Measurements from ENCODE around the gene TCF12. TPM values are rescaled to one million over a fixed set of nuclear protein-coding genes. Genes with fewer than 3 reads are reported as not detected.

TCF12 gene
- total and polyA plus RNA-seq, 2 donors (not counting 3 experiments of a cell fraction or from before 2014, with no cell fraction given), result 72.1 to 133 TPM

- dilution Hi-C loops (cut with MboI; ENCODE audit: extremely low pct_ligation_motif_present, low sequenced_read_pairs) (no loop called here), intact Hi-C loops (cut with micrococcal nuclease) (no loop called here)
- no peaks in the 10 kb centered on the region for H4K20me1 ChIP-seq (replicated peaks; ENCODE audit: control insufficient read depth, extremely low read depth, insufficient read depth, low read length)
- no peak overlapping the region for H3K4me3 ChIP-seq (replicated peaks in 1 of 3; ENCODE audit: insufficient read depth in 1 of 3, low read depth in 1 of 3, low read length in 3 of 3)
- H3K4me2 ChIP-seq (ENCODE audit: insufficient read depth, low read length), result no peak overlapping the region
- no peaks in the 10 kb centered on the region for H3K79me2 ChIP-seq (ENCODE audit: control insufficient read depth, insufficient read depth, low read length)
- ChIA-PET CTCF (interaction anchor here (1.1 kb wide), 1 partner anchor 9 kb away, joined by 3 read pairs; no protein-coding TSS in a partner anchor), POLR2A (no interaction called here)
- peaks cover 12% of the 10 kb centered on the region for H3K4me1 ChIP-seq (ENCODE audit: control insufficient read depth, extremely low read depth, insufficient read depth, low read length)
- peaks cover 2 to 3% of the 10 kb centered on the region in 2 experiments for H3K36me3 ChIP-seq (ENCODE audit: control insufficient read depth in 2 of 2, extremely low read depth in 1 of 2, insufficient read depth in 2 of 2, low read length in 2 of 2)
- no TSS peak for BruUV-seq (replicated peaks)
- TF ChIP-seq POLR2A (IDR thresholded peaks at IDR 0.05; ENCODE audit: low read depth, low read length) (no peak), POLR2AphosphoS5 (IDR thresholded peaks at IDR 0.05; ENCODE audit: insufficient read depth, low read depth, low read length) (no peak), CTCF (IDR thresholded peaks at IDR 0.05; ENCODE audit: extremely low read depth in 1 of 2, insufficient read depth in 1 of 2, low read depth in 1 of 2, low read length in 2 of 2) (no peak), FOS (IDR thresholded peaks at IDR 0.05; ENCODE audit: borderline replicate concordance, insufficient read depth, low read length) (no peak), MYC (IDR thresholded peaks at IDR 0.05; ENCODE audit: low read depth, low read length) (no peak), GATA2 (IDR thresholded peaks at IDR 0.05; ENCODE audit: insufficient read depth, insufficient read length, low read depth, low read length) (no peak), JUN (IDR thresholded peaks at IDR 0.05; ENCODE audit: borderline replicate concordance, insufficient read depth, insufficient read length, low read depth) (no peak), MAX (IDR thresholded peaks at IDR 0.05; ENCODE audit: insufficient read depth, insufficient read length) (no peak), EZH2 (IDR thresholded peaks at IDR 0.05; ENCODE audit: borderline replicate concordance, low read depth, low read length, severe bottlenecking) (no peak)
- H3K9me3 ChIP-seq (replicated peaks; ENCODE audit: control insufficient read depth, insufficient read depth, low read length), result no peaks in the 10 kb centered on the region
- H3K9ac ChIP-seq (replicated peaks; ENCODE audit: extremely low read depth, insufficient read depth, low read length), result no peak overlapping the region
- no peaks in the 10 kb centered on the region for H3K27me3 ChIP-seq (ENCODE audit: control insufficient read depth in 2 of 2, insufficient read depth in 2 of 2, low read length in 2 of 2)
- FAIRE-seq, result no peak
- no peak overlapping the region for H3K27ac ChIP-seq (ENCODE audit: insufficient read depth, low read depth, low read length)
- no peak overlapping the region for H2AFZ ChIP-seq (ENCODE audit: low read depth, low read length)
- H3K9me1 ChIP-seq (replicated peaks; ENCODE audit: control insufficient read depth, extremely low read depth, insufficient read depth, low read length), result no peaks in the 10 kb centered on the region
- DNase-seq (ENCODE audit: low read depth, low spot score), result no peak
Observed at GRCh38 chr15:57169643-57170042, 251.2 kb downstream of the TCF12 start.
